ENCODE data around the gene KDM2A.

KDM2A gene

DNA sequence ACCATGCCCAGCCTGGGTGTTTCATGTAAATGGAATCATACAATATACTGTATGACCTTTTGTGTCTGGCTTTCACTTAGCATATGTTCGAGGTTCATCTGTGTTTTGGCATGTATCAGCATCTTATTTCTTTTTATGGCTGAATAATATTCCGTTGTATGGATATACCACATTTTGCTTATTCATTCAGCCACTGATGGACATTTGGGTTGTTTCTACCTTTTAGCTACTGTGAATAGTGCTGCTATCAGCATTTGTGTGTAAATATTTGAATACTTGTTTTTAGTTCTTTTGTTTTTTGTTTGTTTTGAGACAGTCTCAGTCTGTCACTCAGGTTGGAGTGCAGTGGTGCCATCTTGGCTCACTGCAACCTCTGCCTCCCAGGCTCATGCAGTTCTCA is 35.7 kb downstream of the KDM2A start:
- Histone ChIP-seq H3K4me3 (ENCODE audit: low read depth, low read length) (no peak overlapping the region), H3K9me3 (ENCODE audit: severe bottlenecking) (no peaks in the 10 kb centered on the region), H3K27ac (no peak overlapping the region), H3K36me3 (peaks cover 45% of the 10 kb centered on the region), H3K27me3 (ENCODE audit: insufficient read depth, low read depth, severe bottlenecking) (no peaks in the 10 kb centered on the region)
- no peak for DNase-seq
- TF ChIP-seq, protein P1, sequence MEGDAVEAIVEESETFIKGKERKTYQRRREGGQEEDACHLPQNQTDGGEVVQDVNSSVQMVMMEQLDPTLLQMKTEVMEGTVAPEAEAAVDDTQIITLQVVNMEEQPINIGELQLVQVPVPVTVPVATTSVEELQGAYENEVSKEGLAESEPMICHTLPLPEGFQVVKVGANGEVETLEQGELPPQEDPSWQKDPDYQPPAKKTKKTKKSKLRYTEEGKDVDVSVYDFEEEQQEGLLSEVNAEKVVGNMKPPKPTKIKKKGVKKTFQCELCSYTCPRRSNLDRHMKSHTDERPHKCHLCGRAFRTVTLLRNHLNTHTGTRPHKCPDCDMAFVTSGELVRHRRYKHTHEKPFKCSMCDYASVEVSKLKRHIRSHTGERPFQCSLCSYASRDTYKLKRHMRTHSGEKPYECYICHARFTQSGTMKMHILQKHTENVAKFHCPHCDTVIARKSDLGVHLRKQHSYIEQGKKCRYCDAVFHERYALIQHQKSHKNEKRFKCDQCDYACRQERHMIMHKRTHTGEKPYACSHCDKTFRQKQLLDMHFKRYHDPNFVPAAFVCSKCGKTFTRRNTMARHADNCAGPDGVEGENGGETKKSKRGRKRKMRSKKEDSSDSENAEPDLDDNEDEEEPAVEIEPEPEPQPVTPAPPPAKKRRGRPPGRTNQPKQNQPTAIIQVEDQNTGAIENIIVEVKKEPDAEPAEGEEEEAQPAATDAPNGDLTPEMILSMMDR (IDR thresholded peaks at IDR 0.05; ENCODE audit: low read depth, low read length), result no peak

- Histone ChIP-seq H3K4me3 (ENCODE audit: low read depth, low read length) (no peak overlapping the region), H3K27me3 (ENCODE audit: insufficient read depth, low read depth, severe bottlenecking) (no peaks in the 10 kb centered on the region), H3K36me3 (peaks cover 26% of the 10 kb centered on the region), H3K9me3 (ENCODE audit: severe bottlenecking) (no peaks in the 10 kb centered on the region), H3K27ac (no peak overlapping the region)
- TF ChIP-seq, protein P1 (IDR thresholded peaks at IDR 0.05; ENCODE audit: low read depth, low read length), result no peak
- DNase-seq, result no peak
Measured at GRCh38 chr11:67157691-67158090, 38.6 kb downstream of the KDM2A start.

DNA sequence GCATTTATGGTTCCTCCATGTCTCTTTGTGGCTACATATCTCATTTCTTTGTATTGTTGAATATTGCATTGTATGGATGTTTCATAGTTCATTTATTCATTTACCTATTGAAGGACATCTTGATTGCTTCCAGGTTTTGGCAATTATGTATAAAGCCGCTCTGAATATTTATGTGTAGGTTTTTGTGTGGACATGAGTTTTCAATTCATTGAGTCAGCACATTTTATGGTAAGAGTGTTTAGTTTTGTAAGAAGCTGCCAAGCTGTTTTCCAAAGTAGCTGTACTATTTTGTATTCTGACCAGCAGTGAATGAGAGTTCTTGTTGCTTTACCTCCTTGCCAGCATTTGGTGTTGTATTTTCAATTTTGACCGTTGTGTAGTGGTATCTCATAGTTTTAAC is 39.2 kb downstream of the KDM2A start:
- Histone ChIP-seq H3K27ac (no peak overlapping the region), H3K4me3 (ENCODE audit: low read depth, low read length) (no peak overlapping the region), H3K27me3 (ENCODE audit: insufficient read depth, low read depth, severe bottlenecking) (no peaks in the 10 kb centered on the region), H3K36me3 (peaks cover 23% of the 10 kb centered on the region), H3K9me3 (ENCODE audit: severe bottlenecking) (no peaks in the 10 kb centered on the region)
- TF ChIP-seq, protein P1 (IDR thresholded peaks at IDR 0.05; ENCODE audit: low read depth, low read length), result no peak
- DNase-seq, result no peak

GRCh38 chr11:67160045-67160444 is 41.0 kb downstream of the KDM2A start:
- DNase-seq, result peak; percentile 51
- peak overlapping the region; percentile 45 for H3K27ac ChIP-seq
- no peak overlapping the region for H3K4me3 ChIP-seq (ENCODE audit: low read depth, low read length)
- TF ChIP-seq, protein P1 (IDR thresholded peaks at IDR 0.05; ENCODE audit: low read depth, low read length), result no peak
- H3K36me3 ChIP-seq, result peaks cover 14% of the 10 kb centered on the region
- no peaks in the 10 kb centered on the region for H3K9me3 ChIP-seq (ENCODE audit: severe bottlenecking)
- no peaks in the 10 kb centered on the region for H3K27me3 ChIP-seq (ENCODE audit: insufficient read depth, low read depth, severe bottlenecking)

GRCh38 chr11:67160872-67161783 is 42.1 kb downstream of the KDM2A start:
- peak overlapping the region; percentile 45 for H3K27ac ChIP-seq
- H3K36me3 ChIP-seq, result peaks cover 19% of the 10 kb centered on the region
- TF ChIP-seq, protein P1 (IDR thresholded peaks at IDR 0.05; ENCODE audit: low read depth, low read length), result no peak
- no peaks in the 10 kb centered on the region for H3K27me3 ChIP-seq (ENCODE audit: insufficient read depth, low read depth, severe bottlenecking)
- H3K4me3 ChIP-seq (ENCODE audit: low read depth, low read length), result no peak overlapping the region
- H3K9me3 ChIP-seq (ENCODE audit: severe bottlenecking), result no peaks in the 10 kb centered on the region
- no peak for DNase-seq

Data from WERI-Rb-1 (cell line).